Ishikawa (cell line): Measurements from ENCODE around the gene CRX.

Source experiments
- MAX ChIP-seq: IDR thresholded peaks from 2 replicates; pipeline ENCODE4 v1.6.1; 2012
- RAD21 ChIP-seq: IDR thresholded peaks from 2 replicates; pipeline ENCODE4 v1.6.1; 2012; ENCODE audit warnings: low read depth
- TAF1 ChIP-seq: IDR thresholded peaks from 2 replicates; pipeline ENCODE4 v1.6.1; 2012; ENCODE audit warnings: low read depth, mild to moderate bottlenecking
- ZBTB7A ChIP-seq: IDR thresholded peaks from 2 replicates; pipeline ENCODE4 v1.6.1; 2012; ENCODE audit warnings: low read depth

GRCh38 chr19:47865166-47865565 is 43.4 kb downstream of the CRX start:
- TF ChIP-seq RAD21 (no peak), ZBTB7A (no peak), MAX (no peak), TAF1 (no peak)
